WI38 (cell line): Measurements from ENCODE around the gene CIAO2A.

Experiments used
- H3K4me3 ChIP-seq: 2 replicates; pipeline ENCODE4 v1.5.1; 2011; ENCODE audit warnings: low read depth, mild to moderate bottlenecking, control low read depth, low read length
- CTCF ChIP-seq: IDR thresholded peaks from 2 replicates; pipeline ENCODE4 v1.5.1; 2012; ENCODE audit warnings: low read depth, mild to moderate bottlenecking, control low read depth, low read length

The CIAO2A gene

GRCh38 chr15:64134345-64134829 lies 40.7 kb upstream of the CIAO2A start:
- H3K4me3 ChIP-seq = no peak overlapping the region
- TF ChIP-seq CTCF = no peak

- no peak overlapping the region for H3K4me3 ChIP-seq
- TF ChIP-seq CTCF = no peak
Measured at GRCh38 chr15:64133623-64134344, 40.1 kb upstream of the CIAO2A start.

GRCh38 chr15:64132217-64132616 lies 38.6 kb upstream of the CIAO2A start:
- no peak overlapping the region for H3K4me3 ChIP-seq
- no peak for TF ChIP-seq CTCF

- no peak overlapping the region for H3K4me3 ChIP-seq
- TF ChIP-seq CTCF = no peak
Measured at GRCh38 chr15:64131547-64131946, 37.9 kb upstream of the CIAO2A start.

- no peak for TF ChIP-seq CTCF
- H3K4me3 ChIP-seq = no peak overlapping the region
Measured at GRCh38 chr15:64130159-64130558, 36.5 kb upstream of the CIAO2A start.

GRCh38 chr15:64127521-64128270 lies 34.1 kb upstream of the CIAO2A start:
- no peak for TF ChIP-seq CTCF
- H3K4me3 ChIP-seq = no peak overlapping the region

GRCh38 chr15:64125978-64126377 lies 32.3 kb upstream of the CIAO2A start:
- TF ChIP-seq CTCF = no peak
- H3K4me3 ChIP-seq = no peak overlapping the region
